SK-N-SH (cell line): ENCODE data around the gene H1-8. TPM values are rescaled to one million over a fixed set of nuclear protein-coding genes. Genes with fewer than 3 reads are reported as not detected.

ENCODE experiments used
- CTCF ChIA-PET: fragments of 300-600, 350-600 bp; formaldehyde crosslinking; extraction: SDS; loops from one replicate; lab custom pipeline; 2021; lab: Yijun Ruan, JAX
- POLR2A ChIA-PET: fragments of 350-600 bp; sonication (Branson Sonifier 250); formaldehyde crosslinking; extraction: SDS; loops from one replicate; lab custom pipeline; 2020; ENCODE audit warnings: antibody characterized with exemption, inconsistent platforms; lab: Yijun Ruan, JAX
- DNase-seq: peaks from one replicate; pipeline ENCODE4 v3.0.0; 2012
- H2AFZ ChIP-seq: fragments of 200-600 bp; sonication (generic); 2 replicates; pipeline ENCODE4 v1.8.1; 2016; ENCODE audit warnings: antibody characterized with exemption, mild to moderate bottlenecking, low read depth
- H3F3A ChIP-seq: fragments of 200-600 bp; sonication (generic); replicated peaks from 2 replicates; pipeline ENCODE3; 2016; ENCODE audit warnings: antibody characterized with exemption, mild to moderate bottlenecking; ENCODE audit not compliant: insufficient read depth
- H3K27ac ChIP-seq, 2 experiments: fragments of 200-500 bp in 1 of 2; fragments of 200-600 bp in 1 of 2; sonication (Bioruptor generic) in 1 of 2; sonication (generic), shearing (Covaris generic) in 1 of 2; 2 replicates each; pipeline versions ENCODE4 v1.5.1 to v1.6.1; 2014 to 2016; ENCODE audit warnings: low read depth in 2 of 2, inconsistent platforms in 1 of 2, low read length in 1 of 2, mild to moderate bottlenecking in 1 of 2, mixed read lengths in 1 of 2
- H3K27me3 ChIP-seq: fragments of 200-600 bp; sonication (generic), shearing (Covaris generic); 2 replicates; pipeline ENCODE4 v1.6.1; 2016; ENCODE audit warnings: mixed run types; ENCODE audit not compliant: insufficient read depth
- H3K36me3 ChIP-seq, 2 experiments: fragments of 200-500 bp in 1 of 2; fragments of 200-600 bp in 1 of 2; sonication (Bioruptor generic) in 1 of 2; sonication (generic) in 1 of 2; replicated peaks in 1 of 2; 2 replicates each; pipeline versions ENCODE3 to v1.5.1; 2014 to 2016; ENCODE audit warnings: low read length in 1 of 2, mild to moderate bottlenecking in 1 of 2; ENCODE audit not compliant: insufficient read depth in 2 of 2, control insufficient read depth in 1 of 2
- H3K4me1 ChIP-seq, 2 experiments: fragments of 200-500 bp in 1 of 2; fragments of 200-600 bp in 1 of 2; sonication (Bioruptor generic) in 1 of 2; sonication (generic), shearing (Covaris generic) in 1 of 2; 2 replicates each; pipeline versions ENCODE4 v1.5.1 to v1.6.1; 2014 to 2016; ENCODE audit warnings: low read depth in 1 of 2, low read length in 1 of 2, mixed run types in 1 of 2; ENCODE audit not compliant: insufficient read depth in 2 of 2, control insufficient read depth in 1 of 2
- H3K4me2 ChIP-seq: fragments of 200-600 bp; sonication (generic), shearing (Covaris generic); 2 replicates; pipeline ENCODE4 v1.6.1; 2017; ENCODE audit warnings: mixed run types
- H3K4me3 ChIP-seq, 2 experiments: fragments of 200-500 bp in 1 of 2; fragments of 200-600 bp in 1 of 2; sonication (Bioruptor generic) in 1 of 2; sonication (generic), shearing (Covaris generic) in 1 of 2; 2 replicates each; pipeline versions ENCODE4 v1.5.1 to v1.8.1; 2014 to 2016; ENCODE audit warnings: low read depth in 2 of 2, inconsistent platforms in 1 of 2, low read length in 1 of 2, mild to moderate bottlenecking in 1 of 2, mixed read lengths in 1 of 2, moderate library complexity in 1 of 2
- H3K79me2 ChIP-seq: fragments of 200-600 bp; sonication (generic); 2 replicates; pipeline ENCODE4 v1.8.1; 2017; ENCODE audit warnings: mild to moderate bottlenecking; ENCODE audit not compliant: insufficient read depth
- H3K9ac ChIP-seq: fragments of 200-600 bp; sonication (generic); 2 replicates; pipeline ENCODE4 v1.6.1; 2017; ENCODE audit warnings: mixed run types
- H3K9me2 ChIP-seq: fragments of 200-600 bp; sonication (generic); 2 replicates; pipeline ENCODE4 v1.6.1; 2017; ENCODE audit warnings: mixed run types
- H3K9me3 ChIP-seq: fragments of 200-600 bp; sonication (generic); 2 replicates; pipeline ENCODE4 v1.6.1; 2017; ENCODE audit warnings: mixed run types, mild to moderate bottlenecking, moderate library complexity
- H4K20me1 ChIP-seq: fragments of 200-600 bp; sonication (generic); 2 replicates; pipeline ENCODE4 v1.6.1; 2017; ENCODE audit warnings: mild to moderate bottlenecking, mixed run types; ENCODE audit not compliant: insufficient read depth
- CHD2 ChIP-seq: fragments of 150-350 bp; IDR thresholded peaks from 2 replicates; pipeline ENCODE4 v1.6.1; 2018; ENCODE audit warnings: low read length; ENCODE audit not compliant: partially characterized antibody
- EZH2phosphoT487 ChIP-seq: fragments of 200-600 bp; sonication (generic); IDR thresholded peaks from 2 replicates; pipeline ENCODE4 v1.6.1; 2017; ENCODE audit warnings: low read depth, mixed run types, mild to moderate bottlenecking, antibody characterized with exemption, moderate library complexity, borderline replicate concordance
- FOSL2 ChIP-seq: IDR thresholded peaks from 2 replicates; pipeline ENCODE4 v1.4.0; 2012; ENCODE audit warnings: low read depth, mild to moderate bottlenecking, moderate library complexity, borderline replicate concordance
- FOXJ3 ChIP-seq: sonication (generic); formaldehyde crosslinking; IDR thresholded peaks from 2 replicates; pipeline ENCODE4 v1.5.1; 2020; ENCODE audit warnings: mild to moderate bottlenecking, missing genetic modification reagents
- FOXM1 ChIP-seq: IDR thresholded peaks from 2 replicates; pipeline ENCODE4 v1.4.0; 2012; ENCODE audit warnings: low read depth, mild to moderate bottlenecking
- GABPA ChIP-seq: IDR thresholded peaks from 2 replicates; pipeline ENCODE4 v1.4.0; 2012; ENCODE audit warnings: low read depth, mild to moderate bottlenecking
- IRF3 ChIP-seq: fragments of 150-350 bp; IDR thresholded peaks from 2 replicates; pipeline ENCODE4 v1.6.1; 2016; ENCODE audit warnings: mild to moderate bottlenecking, low read depth, low read length
- MEF2A ChIP-seq: IDR thresholded peaks from 2 replicates; pipeline ENCODE4 v1.4.0; 2012; ENCODE audit warnings: low read depth, borderline replicate concordance
- MXI1 ChIP-seq: IDR thresholded peaks from 2 replicates; pipeline ENCODE4 v1.6.1; 2012; ENCODE audit warnings: mild to moderate bottlenecking, low read depth, low read length, improper control_type of control experiment
- NFIC ChIP-seq: IDR thresholded peaks from 2 replicates; pipeline ENCODE4 v1.4.0; 2012; ENCODE audit warnings: borderline replicate concordance
- NRF1 ChIP-seq: IDR thresholded peaks from 2 replicates; pipeline ENCODE4 v1.6.1; 2012; ENCODE audit warnings: low read depth, mild to moderate bottlenecking, low read length
- POLR2AphosphoS5 ChIP-seq: IDR thresholded peaks from 2 replicates; pipeline ENCODE4 v1.6.1; 2012; ENCODE audit warnings: low read depth, low read length
- RAD21 ChIP-seq: IDR thresholded peaks from 2 replicates; pipeline ENCODE4 v1.6.1; 2012; ENCODE audit warnings: mild to moderate bottlenecking, low read length
- RCOR1 ChIP-seq: fragments of 150-350 bp; IDR thresholded peaks from 2 replicates; pipeline ENCODE4 v1.6.1; 2017; ENCODE audit warnings: antibody characterized with exemption, low read length
- RFX5 ChIP-seq: IDR thresholded peaks from 2 replicates; pipeline ENCODE4 v1.6.1; 2012; ENCODE audit warnings: mild to moderate bottlenecking, improper control_type of control experiment, low read length
- RXRA ChIP-seq: IDR thresholded peaks from 2 replicates; pipeline ENCODE4 v1.4.0; 2012; ENCODE audit warnings: low read depth, mild to moderate bottlenecking, borderline replicate concordance
- SIN3A ChIP-seq: IDR thresholded peaks from 2 replicates; pipeline ENCODE4 v1.6.1; 2012; ENCODE audit warnings: low read depth, mild to moderate bottlenecking, low read length, moderate library complexity, borderline replicate concordance
- SMC3 ChIP-seq: IDR thresholded peaks from 2 replicates; pipeline ENCODE4 v1.6.1; 2012; ENCODE audit warnings: low read depth, low read length, improper control_type of control experiment
- TCF12 ChIP-seq: IDR thresholded peaks from 2 replicates; pipeline ENCODE4 v1.4.0; 2012
- TEAD4 ChIP-seq: IDR thresholded peaks from 2 replicates; pipeline ENCODE4 v1.4.0; 2012; ENCODE audit warnings: mild to moderate bottlenecking, borderline replicate concordance; ENCODE audit not compliant: insufficient read depth
- WGBS: methylation state at CpG from one replicate; pipeline ENCODE4 v1.1.6; 2017; ENCODE audit warnings: low lambda C conversion rate; 5-methylcytosine and 5-hydroxymethylcytosine counted together
- polyA plus RNA-seq, 3 experiments: library from polyadenylated mRNA; depleted of rRNA; stranded (reverse); fragments of >200 nt; gene quantifications; 2 replicates each; pipeline ENCODE4 v1.2.3, GENCODE V29; 2012

H1-8 gene
- polyA plus RNA-seq, 1 of the 3 experiments (the other 2 are of a cell fraction): not detected

GRCh38 chr3:129554356-129555152 lies 11.6 kb downstream of the H1-8 start:
- H3K79me2 ChIP-seq: no peaks in the 10 kb centered on the region
- no peaks in the 10 kb centered on the region for H3K27me3 ChIP-seq
- no peak overlapping the region for H3K4me3 ChIP-seq
- TF ChIP-seq TCF12: no peak
- no peak for TF ChIP-seq GABPA
- TF ChIP-seq FOXM1: no peak
- TF ChIP-seq MEF2A: no peak
- TF ChIP-seq RCOR1: no peak
- no peak for TF ChIP-seq SMC3
- TF ChIP-seq MXI1: no peak
- no peak for TF ChIP-seq RXRA
- TF ChIP-seq TEAD4: no peak
- no peak for TF ChIP-seq SIN3A
- no peak for TF ChIP-seq IRF3
- TF ChIP-seq RFX5: no peak
- no peak for TF ChIP-seq FOSL2
- no peak for TF ChIP-seq FOXJ3 (CRISPR knock-in tag)
- no peak for TF ChIP-seq POLR2AphosphoS5
- TF ChIP-seq NFIC: no peak
- no peak for TF ChIP-seq NRF1
- TF ChIP-seq CHD2: no peak
- TF ChIP-seq RAD21: no peak
- no peak for TF ChIP-seq EZH2phosphoT487
- H4K20me1 ChIP-seq: no peaks in the 10 kb centered on the region
- CTCF ChIA-PET: interaction anchor here (0.8 to 2.5 kb wide), 2 partner anchors 20 to 64 kb away, joined by 4 to 7 read pairs; no protein-coding TSS in a partner anchor
- no peak overlapping the region for H3K9ac ChIP-seq
- H2AFZ ChIP-seq: no peak overlapping the region
- DNase-seq: no peak
- POLR2A ChIA-PET: no interaction called here
- no peak overlapping the region for H3K4me2 ChIP-seq
- no peaks in the 10 kb centered on the region for H3K9me3 ChIP-seq
- H3K36me3 ChIP-seq: no peaks in the 10 kb centered on the region
- no peaks in the 10 kb centered on the region for H3K9me2 ChIP-seq
- peaks cover 8% of the 10 kb centered on the region for H3F3A ChIP-seq
- no peak overlapping the region for H3K27ac ChIP-seq
- 84% methylated on average over 6 of the region's 13 CpGs for WGBS
- H3K4me1 ChIP-seq: peaks cover 16 to 49% of the 10 kb centered on the region in 2 experiments
